IMR-90 (cell line): ENCODE data around the gene NOXRED1. TPM values are rescaled to one million over a fixed set of nuclear protein-coding genes. Genes with fewer than 3 reads are reported as not detected.

Experiments used
- ATAC-seq: fragments of 200-7000 bp; cut with Tn5 transposase; 2 replicates; pipeline ENCODE4 v1.9.1; 2020; ENCODE audit warnings: low read depth, mild to moderate bottlenecking, moderate library complexity
- BruUV-seq: library from RNA; stranded (reverse); fragments of 400-500 nt; replicated peaks from 2 replicates; lab custom pipeline; 2021; lab: Mats Ljungman, UMichigan
- CTCF ChIA-PET: fragments of 300-600 bp; formaldehyde crosslinking; extraction: SDS; loops from one replicate; lab custom pipeline; 2021; ENCODE audit warnings: antibody characterized with exemption; lab: Yijun Ruan, JAX
- POLR2A ChIA-PET: fragments of 300-600 bp; sonication (Branson Sonifier 250); formaldehyde crosslinking; loops from one replicate; lab custom pipeline; 2022; ENCODE audit warnings: antibody characterized with exemption; ENCODE audit not compliant: unreplicated experiment; lab: Charles Lee
- DNase-seq: peaks from one replicate; pipeline ENCODE4 v3.0.0; 2013
- H2AFZ ChIP-seq: replicated peaks from 2 replicates; pipeline ENCODE3; 2013; ENCODE audit warnings: low read length, mild to moderate bottlenecking; ENCODE audit not compliant: poor library complexity
- H2AK5ac ChIP-seq: 2 replicates; pipeline ENCODE4 v1.6.1; 2013; ENCODE audit warnings: low read depth, low read length, inconsistent platforms
- H2AK9ac ChIP-seq: replicated peaks from 2 replicates; pipeline ENCODE3; 2013; ENCODE audit warnings: mild to moderate bottlenecking, low read depth, low read length, moderate library complexity; ENCODE audit not compliant: poor library complexity
- H2BK120ac ChIP-seq: 2 replicates; pipeline ENCODE4 v1.6.1; 2013; ENCODE audit warnings: low read depth, low read length, inconsistent platforms
- H2BK15ac ChIP-seq: 3 replicates; pipeline ENCODE4 v1.6.1; 2013; ENCODE audit warnings: low read depth, low read length, inconsistent platforms
- H2BK20ac ChIP-seq: 2 replicates; pipeline ENCODE4 v1.6.1; 2013; ENCODE audit warnings: low read depth, mild to moderate bottlenecking, inconsistent platforms, low read length, moderate library complexity
- H2BK5ac ChIP-seq: 2 replicates; pipeline ENCODE4 v1.6.1; 2013; ENCODE audit warnings: mild to moderate bottlenecking, low read depth, low read length, inconsistent platforms; ENCODE audit not compliant: poor library complexity, severe bottlenecking
- H3K14ac ChIP-seq: replicated peaks from 2 replicates; pipeline ENCODE4 v1.6.1; 2013; ENCODE audit warnings: low read depth, low read length, inconsistent platforms
- H3K18ac ChIP-seq: 2 replicates; pipeline ENCODE4 v1.6.1; 2013; ENCODE audit warnings: low read depth, low read length, control low read depth
- H3K23ac ChIP-seq: 2 replicates; pipeline ENCODE4 v1.6.1; 2013; ENCODE audit warnings: low read depth, low read length, inconsistent platforms
- H3K27ac ChIP-seq: 2 replicates; pipeline ENCODE4 v1.5.1; 2013; ENCODE audit warnings: mild to moderate bottlenecking, control low read depth, low read length; ENCODE audit not compliant: insufficient read depth
- H3K27me3 ChIP-seq: 2 replicates; pipeline ENCODE4 v1.6.1; 2013; ENCODE audit warnings: low read length; ENCODE audit not compliant: control insufficient read depth, insufficient read depth
- H3K36me3 ChIP-seq: 2 replicates; pipeline ENCODE4 v1.6.1; 2013; ENCODE audit warnings: low read length, mixed read lengths; ENCODE audit not compliant: control insufficient read depth, insufficient read depth
- H3K4ac ChIP-seq: 2 replicates; pipeline ENCODE4 v1.6.1; 2013; ENCODE audit warnings: low read depth, low read length, inconsistent platforms
- H3K4me1 ChIP-seq: 2 replicates; pipeline ENCODE4 v1.6.1; 2013; ENCODE audit warnings: low read length, mixed read lengths; ENCODE audit not compliant: control insufficient read depth, insufficient read depth
- H3K4me2 ChIP-seq: 2 replicates; pipeline ENCODE4 v1.6.1; 2013; ENCODE audit warnings: low read depth, mild to moderate bottlenecking, control low read depth, low read length, moderate library complexity
- H3K4me3 ChIP-seq: 2 replicates; pipeline ENCODE4 v1.5.1; 2013; ENCODE audit warnings: low read depth, mild to moderate bottlenecking, control low read depth, low read length, moderate library complexity; ENCODE audit not compliant: insufficient read depth
- H3K56ac ChIP-seq: 2 replicates; pipeline ENCODE4 v1.6.1; 2013; ENCODE audit warnings: low read length, inconsistent platforms; ENCODE audit not compliant: insufficient read depth; ENCODE audit errors: extremely low read depth
- H3K79me1 ChIP-seq, 2 experiments: 2 replicates each; pipeline ENCODE4 v1.6.1; 2013; ENCODE audit warnings: low read length in 2 of 2, inconsistent platforms in 1 of 2, low read depth in 1 of 2
- H3K9ac ChIP-seq: 2 replicates; pipeline ENCODE4 v1.6.1; 2013; ENCODE audit warnings: low read depth, low read length, control low read depth
- H3K9me1 ChIP-seq: 2 replicates; pipeline ENCODE4 v1.6.1; 2013; ENCODE audit warnings: low read length, inconsistent platforms; ENCODE audit not compliant: insufficient read depth
- H3K9me3 ChIP-seq: 2 replicates; pipeline ENCODE4 v1.6.1; 2013; ENCODE audit warnings: low read length; ENCODE audit not compliant: control insufficient read depth, insufficient read depth
- H4K20me1 ChIP-seq: 2 replicates; pipeline ENCODE4 v1.6.1; 2013; ENCODE audit warnings: low read length, inconsistent platforms; ENCODE audit not compliant: insufficient read depth
- H4K5ac ChIP-seq: 2 replicates; pipeline ENCODE4 v1.6.1; 2013; ENCODE audit warnings: mild to moderate bottlenecking, low read depth, low read length, control low read depth
- H4K8ac ChIP-seq, 2 experiments: 2 replicates each; pipeline ENCODE4 v1.6.1; 2013; ENCODE audit warnings: low read depth in 2 of 2, low read length in 2 of 2, control low read depth in 1 of 2, inconsistent platforms in 1 of 2
- H4K91ac ChIP-seq: 2 replicates; pipeline ENCODE4 v1.6.1; 2013; ENCODE audit warnings: low read depth, low read length, inconsistent platforms; ENCODE audit not compliant: insufficient read depth
- BHLHE40 ChIP-seq: fragments of 150-350 bp; IDR thresholded peaks from 2 replicates; pipeline ENCODE4 v1.6.1; 2016; ENCODE audit warnings: mild to moderate bottlenecking, low read depth, low read length
- CEBPB ChIP-seq: IDR thresholded peaks from 2 replicates; pipeline ENCODE4 v1.6.1; 2012; ENCODE audit warnings: low read depth, low read length, improper control_type of control experiment
- CHD1 ChIP-seq: IDR thresholded peaks from 2 replicates; pipeline ENCODE4 v1.6.1; 2012; ENCODE audit warnings: low read depth, low read length, improper control_type of control experiment
- CTCF ChIP-seq: conservative IDR thresholded peaks from 2 replicates; pipeline ENCODE4 v1.5.1; 2012; ENCODE audit warnings: mild to moderate bottlenecking, low read depth, low read length, improper control_type of control experiment
- ELK1 ChIP-seq: fragments of 150-350 bp; IDR thresholded peaks from 2 replicates; pipeline ENCODE4 v1.6.1; 2016; ENCODE audit warnings: low read depth, mild to moderate bottlenecking, low read length, moderate library complexity, borderline replicate concordance
- FOS ChIP-seq: fragments of 150-350 bp; IDR thresholded peaks from 2 replicates; pipeline ENCODE4 v1.6.1; 2016; ENCODE audit warnings: low read depth, low read length
- MAFK ChIP-seq: IDR thresholded peaks from 2 replicates; pipeline ENCODE4 v1.6.1; 2012; ENCODE audit warnings: low read depth, low read length, improper control_type of control experiment
- MAZ ChIP-seq: IDR thresholded peaks from 2 replicates; pipeline ENCODE4 v1.6.1; 2012; ENCODE audit warnings: low read depth, mild to moderate bottlenecking, low read length, improper control_type of control experiment, moderate library complexity, borderline replicate concordance
- MXI1 ChIP-seq: IDR thresholded peaks from 2 replicates; pipeline ENCODE4 v1.6.1; 2012; ENCODE audit warnings: low read depth, mild to moderate bottlenecking, low read length, moderate library complexity, borderline replicate concordance
- NFE2L2 ChIP-seq: fragments of 150-350 bp; IDR thresholded peaks from 2 replicates; pipeline ENCODE4 v1.6.1; 2016; ENCODE audit warnings: low read depth, mild to moderate bottlenecking, low read length
- POLR2A ChIP-seq: IDR thresholded peaks from 2 replicates; pipeline ENCODE4 v1.6.1; 2012; ENCODE audit warnings: mild to moderate bottlenecking, low read depth, low read length
- RAD21 ChIP-seq: IDR thresholded peaks from 2 replicates; pipeline ENCODE4 v1.6.1; 2012; ENCODE audit warnings: low read length, improper control_type of control experiment
- RCOR1 ChIP-seq: IDR thresholded peaks from 2 replicates; pipeline ENCODE4 v1.6.1; 2012; ENCODE audit warnings: mild to moderate bottlenecking, low read length, improper control_type of control experiment; ENCODE audit not compliant: insufficient replicate concordance
- RFX5 ChIP-seq: IDR thresholded peaks from 2 replicates; pipeline ENCODE4 v1.8.0; 2012; ENCODE audit warnings: low read depth, mild to moderate bottlenecking, low read length, moderate library complexity
- SMC3 ChIP-seq: fragments of 150-350 bp; IDR thresholded peaks from 2 replicates; pipeline ENCODE4 v1.6.1; 2016; ENCODE audit warnings: low read depth, mild to moderate bottlenecking, antibody characterized with exemption, low read length, moderate library complexity
- WGBS, 2 experiments: methylation state at CpG; one replicate each; pipeline versions ENCODE4 v1.1.5 to v1.1.7; 2013; ENCODE audit warnings: missing lambda C conversion rate in 2 of 2; ENCODE audit not compliant: insufficient read length in 1 of 2; ENCODE audit errors: extremely low coverage in 2 of 2; 5-methylcytosine and 5-hydroxymethylcytosine counted together
- dilution Hi-C: fragments of 300-500 bp; cut with HindIII; formaldehyde crosslinking; loops from one replicate; pipeline ENCODE4 v1.14.3; 2018; ENCODE audit warnings: low sequenced_read_pairs; ENCODE audit not compliant: unreplicated experiment
- in situ Hi-C: fragments of 300-500 bp; cut with MboI; formaldehyde crosslinking; loops from 3 replicates; pipeline ENCODE4 v1.14.3; 2019; ENCODE audit warnings: low sequenced_read_pairs, inconsistent platforms, mixed read lengths
- intact Hi-C: fragments of 100-400 bp; cut with micrococcal nuclease; formaldehyde crosslinking; loops from 2 replicates; pipeline ENCODE4 v1.10.0; 2022
- polyA plus RNA-seq, 3 experiments: library from polyadenylated mRNA; depleted of rRNA; stranded (reverse); fragments of >200 nt; gene quantifications; 2 replicates each; pipeline ENCODE4 v1.2.3, GENCODE V29; 2012; ENCODE audit warnings: low replicate concordance in 1 of 3
- total RNA-seq: library from RNA; depleted of rRNA; stranded (reverse); fragments of >200 nt; gene quantifications from 2 replicates; pipeline ENCODE4 v1.2.3, GENCODE V29; 2012

Gene NOXRED1
- total and polyA plus RNA-seq, 2 of the 4 experiments (the other 2 are of a cell fraction) = under 0.01 to 0.14 TPM

GRCh38 chr14:77421201-77421600 is 2.1 kb downstream of the NOXRED1 start:
- in situ Hi-C loops (no loop called here), intact Hi-C loops (no loop called here), dilution Hi-C loops (no loop called here)
- TF ChIP-seq CEBPB (no peak), MXI1 (no peak), NFE2L2 (no peak), RAD21 (no peak), FOS (no peak), ELK1 (no peak), SMC3 (no peak), MAFK (no peak), CTCF (no peak), CHD1 (no peak), RFX5 (no peak), RCOR1 (no peak), MAZ (no peak), POLR2A (no peak), BHLHE40 (no peak)
- H2BK20ac ChIP-seq = no peak overlapping the region
- H3K4me2 ChIP-seq = no peak overlapping the region
- DNase-seq (peak; percentile 46), ATAC-seq (peak; percentile 35; the same call in 1 of the 2 replicates)
- ChIA-PET POLR2A (no interaction called here), CTCF (no interaction called here)
- no peak overlapping the region for H3K4ac ChIP-seq
- H3K18ac ChIP-seq = no peak overlapping the region
- no peak overlapping the region for H3K27ac ChIP-seq
- H4K8ac ChIP-seq = no peak overlapping the region
- H3K56ac ChIP-seq = no peak overlapping the region
- H2AK5ac ChIP-seq = no peak overlapping the region
- no peak overlapping the region for H2BK5ac ChIP-seq
- H3K9ac ChIP-seq = no peak overlapping the region
- H2AK9ac ChIP-seq = no peak overlapping the region
- H3K23ac ChIP-seq = no peak overlapping the region
- H3K9me1 ChIP-seq = no peaks in the 10 kb centered on the region
- no CpG with 5 or more reads among the region's 2 CpGs for WGBS, 2 experiments
- no peak overlapping the region for H3K14ac ChIP-seq
- no peaks in the 10 kb centered on the region for H3K4me1 ChIP-seq
- peaks cover 19% of the 10 kb centered on the region for H3K36me3 ChIP-seq
- no peaks in the 10 kb centered on the region for H4K20me1 ChIP-seq
- H2AFZ ChIP-seq = no peak overlapping the region
- no peaks in the 10 kb centered on the region for H3K27me3 ChIP-seq
- peaks cover 8% of the 10 kb centered on the region; the same call in 1 of the 2 replicates for H3K9me3 ChIP-seq
- no TSS peak for BruUV-seq
- H2BK120ac ChIP-seq = no peak overlapping the region
- no peaks in the 10 kb centered on the region for H3K79me1 ChIP-seq
- no peak overlapping the region for H4K5ac ChIP-seq
- H3K4me3 ChIP-seq = no peak overlapping the region
- no peak overlapping the region for H4K91ac ChIP-seq
- H2BK15ac ChIP-seq = no peak overlapping the region
